Suprapubic skin (tissue), 4 donors: ENCODE measurements around the gene MAPKAPK5.
"Not testable (repeated sequence)": the region's sequence is repeated elsewhere in the genome, so short reads cannot be mapped to it uniquely, and the experiment has no call there.

Experiments
- CTCF ChIP-seq, 2 donors: fragments of 200-600 bp in 1 of 2; fragments of 450-650 bp in 1 of 2; sonication (generic) in 1 of 2; IDR thresholded peaks; one replicate each; pipeline ENCODE4 v1.5.1; 2016 to 2019; ENCODE audit warnings: antibody characterized with exemption in 2 of 2, mild to moderate bottlenecking in 1 of 2, moderate library complexity in 1 of 2
- POLR2A ChIP-seq, 2 donors: fragments of 450-650 bp; IDR thresholded peaks; one replicate each; pipeline ENCODE4 v1.6.1; 2017; ENCODE audit warnings: antibody characterized with exemption in 2 of 2, mild to moderate bottlenecking in 2 of 2, moderate library complexity in 2 of 2
- POLR2AphosphoS5 ChIP-seq, 3 donors: sonication (generic); formaldehyde crosslinking; IDR thresholded peaks; one replicate each; pipeline ENCODE4 v1.6.1; 2017; ENCODE audit warnings: antibody characterized with exemption in 3 of 3

DNA sequence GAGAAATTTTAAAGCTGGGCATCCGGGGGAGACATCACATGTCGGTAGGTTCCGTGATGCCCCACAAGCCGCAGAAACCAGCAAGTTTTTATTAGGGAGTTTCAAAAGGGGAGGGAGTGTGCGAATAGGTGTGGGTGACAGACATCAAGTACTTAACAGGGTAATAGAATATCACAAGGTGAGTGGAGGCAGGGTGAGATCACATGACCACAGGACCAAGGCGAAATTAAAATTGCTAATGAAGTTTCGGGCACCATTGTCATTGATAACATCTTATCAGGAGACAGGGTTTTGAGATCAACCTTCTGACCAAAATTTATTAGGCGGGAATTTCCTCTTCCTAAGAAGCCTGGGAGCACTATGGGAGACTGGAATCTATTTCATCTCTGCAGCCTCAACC, 21.2 kb upstream of the MAPKAPK5 start:
- not testable (repeated sequence) for TF ChIP-seq POLR2A, CTCF, POLR2AphosphoS5 (IDR thresholded peaks at IDR 0.05)
